ENCODE results near the gene THG1L. TPM values are rescaled to one million over a fixed set of nuclear protein-coding genes. Genes with fewer than 3 reads are reported as not detected.
A peak's percentile ranks its signal among the peaks of the same experiment; 100 is the strongest.

Gene THG1L
- total and polyA plus RNA-seq, 2 experiments from 2014 or later: 12.2 to 13.8 TPM

DNA sequence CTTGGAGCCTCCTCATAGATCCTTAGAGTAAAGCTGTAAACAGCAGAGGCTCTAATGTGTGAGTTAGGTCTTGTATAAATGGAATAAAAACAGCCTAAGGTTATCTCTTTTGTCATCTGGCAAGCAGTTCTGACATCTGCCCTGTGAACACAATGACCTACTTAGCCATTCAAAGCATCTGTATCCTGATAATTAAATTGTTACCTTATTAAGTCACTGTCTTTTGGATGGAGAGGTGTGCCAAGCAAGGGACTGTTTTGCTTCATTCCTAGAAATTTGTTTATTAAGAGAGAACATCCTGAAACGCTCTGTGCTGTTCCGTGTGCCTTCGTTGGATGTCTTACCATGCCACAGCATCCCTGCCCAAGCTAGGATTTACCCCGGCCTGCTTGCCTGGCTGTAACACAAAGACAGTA, 13.8 kb downstream of the THG1L start:
- Mint-ChIP-seq H3K27me3 (ENCODE audit: insufficient read depth, low read depth, poor library complexity) (peaks cover 10% of the 10 kb centered on the region), H3K4me3 (peak overlapping the region; percentile 89; the same call in 2 of the 3 replicates), H3K36me3 (ENCODE audit: low read depth) (peaks cover 2% of the 10 kb centered on the region; the same call in 2 of the 3 replicates), H3K27ac (no peak overlapping the region), H3K4me1 (peaks cover 12% of the 10 kb centered on the region; the same call in 2 of the 3 replicates), H3K9me3 (no peaks in the 10 kb centered on the region)
- Histone ChIP-seq H3K27me3 (ENCODE audit: insufficient read depth) (peaks cover 21% of the 10 kb centered on the region), H3K79me2 (replicated peaks; ENCODE audit: insufficient read depth) (no peaks in the 10 kb centered on the region), H3K4me2 (no peak overlapping the region), H2AFZ (no peak overlapping the region), H3K9me2 (ENCODE audit: insufficient read depth) (no peaks in the 10 kb centered on the region), H3F3A (replicated peaks; ENCODE audit: low read depth) (no peaks in the 10 kb centered on the region), H3K4me3 (peak overlapping the region; percentile 83), H3K4me1 (ENCODE audit: insufficient read depth) (peaks cover 4% of the 10 kb centered on the region; the same call in 1 of the 2 replicates), H3K36me3 (ENCODE audit: insufficient read depth) (no peaks in the 10 kb centered on the region), H3K27ac (ENCODE audit: low read depth) (no peak overlapping the region), H4K20me1 (replicated peaks; ENCODE audit: insufficient read depth) (peaks cover 3% of the 10 kb centered on the region; the same call in 1 of the 2 replicates)
- DNase-seq (ENCODE audit: low spot score) (no peak), ATAC-seq (no peak)
- TF ChIP-seq ZNF114 (CRISPR knock-in tag; IDR thresholded peaks at IDR 0.05) (no peak), NANOG (IDR thresholded peaks at IDR 0.05; ENCODE audit: borderline replicate concordance) (no peak), ZNF331 (CRISPR knock-in tag; IDR thresholded peaks at IDR 0.05; ENCODE audit: low read depth) (no peak), EZH2 (IDR thresholded peaks at IDR 0.05; ENCODE audit: low read depth, unreplicated experiment) (no peak), EZH2phosphoT487 (IDR thresholded peaks at IDR 0.05; ENCODE audit: unreplicated experiment) (no peak), POLR2AphosphoS5 (IDR thresholded peaks at IDR 0.05; ENCODE audit: low read depth) (no peak)
- TF ChIP-seq, protein P1, sequence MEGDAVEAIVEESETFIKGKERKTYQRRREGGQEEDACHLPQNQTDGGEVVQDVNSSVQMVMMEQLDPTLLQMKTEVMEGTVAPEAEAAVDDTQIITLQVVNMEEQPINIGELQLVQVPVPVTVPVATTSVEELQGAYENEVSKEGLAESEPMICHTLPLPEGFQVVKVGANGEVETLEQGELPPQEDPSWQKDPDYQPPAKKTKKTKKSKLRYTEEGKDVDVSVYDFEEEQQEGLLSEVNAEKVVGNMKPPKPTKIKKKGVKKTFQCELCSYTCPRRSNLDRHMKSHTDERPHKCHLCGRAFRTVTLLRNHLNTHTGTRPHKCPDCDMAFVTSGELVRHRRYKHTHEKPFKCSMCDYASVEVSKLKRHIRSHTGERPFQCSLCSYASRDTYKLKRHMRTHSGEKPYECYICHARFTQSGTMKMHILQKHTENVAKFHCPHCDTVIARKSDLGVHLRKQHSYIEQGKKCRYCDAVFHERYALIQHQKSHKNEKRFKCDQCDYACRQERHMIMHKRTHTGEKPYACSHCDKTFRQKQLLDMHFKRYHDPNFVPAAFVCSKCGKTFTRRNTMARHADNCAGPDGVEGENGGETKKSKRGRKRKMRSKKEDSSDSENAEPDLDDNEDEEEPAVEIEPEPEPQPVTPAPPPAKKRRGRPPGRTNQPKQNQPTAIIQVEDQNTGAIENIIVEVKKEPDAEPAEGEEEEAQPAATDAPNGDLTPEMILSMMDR (conservative IDR thresholded peaks at IDR 0.05; ENCODE audit: low read depth in 2 of 2): no peak
- TF ChIP-seq, protein P2, sequence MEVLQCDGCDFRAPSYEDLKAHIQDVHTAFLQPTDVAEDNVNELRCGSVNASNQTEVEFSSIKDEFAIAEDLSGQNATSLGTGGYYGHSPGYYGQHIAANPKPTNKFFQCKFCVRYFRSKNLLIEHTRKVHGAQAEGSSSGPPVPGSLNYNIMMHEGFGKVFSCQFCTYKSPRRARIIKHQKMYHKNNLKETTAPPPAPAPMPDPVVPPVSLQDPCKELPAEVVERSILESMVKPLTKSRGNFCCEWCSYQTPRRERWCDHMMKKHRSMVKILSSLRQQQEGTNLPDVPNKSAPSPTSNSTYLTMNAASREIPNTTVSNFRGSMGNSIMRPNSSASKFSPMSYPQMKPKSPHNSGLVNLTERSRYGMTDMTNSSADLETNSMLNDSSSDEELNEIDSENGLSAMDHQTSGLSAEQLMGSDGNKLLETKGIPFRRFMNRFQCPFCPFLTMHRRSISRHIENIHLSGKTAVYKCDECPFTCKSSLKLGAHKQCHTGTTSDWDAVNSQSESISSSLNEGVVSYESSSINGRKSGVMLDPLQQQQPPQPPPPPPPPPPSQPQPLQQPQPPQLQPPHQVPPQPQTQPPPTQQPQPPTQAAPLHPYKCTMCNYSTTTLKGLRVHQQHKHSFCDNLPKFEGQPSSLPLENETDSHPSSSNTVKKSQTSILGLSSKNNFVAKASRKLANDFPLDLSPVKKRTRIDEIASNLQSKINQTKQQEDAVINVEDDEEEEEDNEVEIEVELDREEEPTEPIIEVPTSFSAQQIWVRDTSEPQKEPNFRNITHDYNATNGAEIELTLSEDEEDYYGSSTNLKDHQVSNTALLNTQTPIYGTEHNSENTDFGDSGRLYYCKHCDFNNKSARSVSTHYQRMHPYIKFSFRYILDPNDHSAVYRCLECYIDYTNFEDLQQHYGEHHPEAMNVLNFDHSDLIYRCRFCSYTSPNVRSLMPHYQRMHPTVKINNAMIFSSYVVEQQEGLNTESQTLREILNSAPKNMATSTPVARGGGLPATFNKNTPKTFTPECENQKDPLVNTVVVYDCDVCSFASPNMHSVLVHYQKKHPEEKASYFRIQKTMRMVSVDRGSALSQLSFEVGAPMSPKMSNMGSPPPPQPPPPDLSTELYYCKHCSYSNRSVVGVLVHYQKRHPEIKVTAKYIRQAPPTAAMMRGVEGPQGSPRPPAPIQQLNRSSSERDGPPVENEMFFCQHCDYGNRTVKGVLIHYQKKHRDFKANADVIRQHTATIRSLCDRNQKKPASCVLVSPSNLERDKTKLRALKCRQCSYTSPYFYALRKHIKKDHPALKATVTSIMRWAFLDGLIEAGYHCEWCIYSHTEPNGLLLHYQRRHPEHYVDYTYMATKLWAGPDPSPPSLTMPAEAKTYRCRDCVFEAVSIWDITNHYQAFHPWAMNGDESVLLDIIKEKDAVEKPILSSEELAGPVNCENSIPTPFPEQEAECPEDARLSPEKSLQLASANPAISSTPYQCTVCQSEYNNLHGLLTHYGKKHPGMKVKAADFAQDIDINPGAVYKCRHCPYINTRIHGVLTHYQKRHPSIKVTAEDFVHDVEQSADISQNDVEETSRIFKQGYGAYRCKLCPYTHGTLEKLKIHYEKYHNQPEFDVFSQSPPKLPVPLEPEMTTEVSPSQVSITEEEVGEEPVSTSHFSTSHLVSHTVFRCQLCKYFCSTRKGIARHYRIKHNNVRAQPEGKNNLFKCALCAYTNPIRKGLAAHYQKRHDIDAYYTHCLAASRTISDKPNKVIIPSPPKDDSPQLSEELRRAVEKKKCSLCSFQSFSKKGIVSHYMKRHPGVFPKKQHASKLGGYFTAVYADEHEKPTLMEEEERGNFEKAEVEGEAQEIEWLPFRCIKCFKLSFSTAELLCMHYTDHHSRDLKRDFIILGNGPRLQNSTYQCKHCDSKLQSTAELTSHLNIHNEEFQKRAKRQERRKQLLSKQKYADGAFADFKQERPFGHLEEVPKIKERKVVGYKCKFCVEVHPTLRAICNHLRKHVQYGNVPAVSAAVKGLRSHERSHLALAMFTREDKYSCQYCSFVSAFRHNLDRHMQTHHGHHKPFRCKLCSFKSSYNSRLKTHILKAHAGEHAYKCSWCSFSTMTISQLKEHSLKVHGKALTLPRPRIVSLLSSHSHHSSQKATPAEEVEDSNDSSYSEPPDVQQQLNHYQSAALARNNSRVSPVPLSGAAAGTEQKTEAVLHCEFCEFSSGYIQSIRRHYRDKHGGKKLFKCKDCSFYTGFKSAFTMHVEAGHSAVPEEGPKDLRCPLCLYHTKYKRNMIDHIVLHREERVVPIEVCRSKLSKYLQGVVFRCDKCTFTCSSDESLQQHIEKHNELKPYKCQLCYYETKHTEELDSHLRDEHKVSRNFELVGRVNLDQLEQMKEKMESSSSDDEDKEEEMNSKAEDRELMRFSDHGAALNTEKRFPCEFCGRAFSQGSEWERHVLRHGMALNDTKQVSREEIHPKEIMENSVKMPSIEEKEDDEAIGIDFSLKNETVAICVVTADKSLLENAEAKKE (CRISPR knock-in tag; IDR thresholded peaks at IDR 0.05): no peak
